ENCODE data around the gene CCN6. TPM values are rescaled to one million over a fixed set of nuclear protein-coding genes. Genes with fewer than 3 reads are reported as not detected.

CCN6 gene
- total RNA-seq, 1 experiment from 2014 or later, result not detected

DNA sequence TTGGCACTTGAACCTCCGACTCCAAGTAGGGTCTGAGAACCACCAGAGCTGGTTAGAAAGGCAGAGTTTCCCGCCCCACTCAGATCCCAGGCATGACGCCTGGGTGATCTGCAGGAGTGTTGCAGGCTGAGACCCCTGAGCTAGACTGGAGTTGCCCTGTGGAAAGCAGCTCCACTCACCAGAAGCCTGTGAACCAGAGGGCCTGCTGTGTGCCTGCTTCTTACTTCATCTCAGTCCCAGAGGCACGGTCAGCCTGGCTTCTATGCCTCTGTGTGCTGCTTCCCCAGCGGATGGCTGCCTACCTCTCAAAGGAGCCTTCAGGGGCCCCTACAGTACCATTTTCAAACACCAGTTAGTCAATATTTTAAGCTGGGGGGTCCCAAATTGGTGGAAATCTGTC is 15.6 kb upstream of the CCN6 start:
- H3K4me2 ChIP-seq (ENCODE audit: low read length), result peak overlapping the region; percentile 42; the same call in 1 of the 2 replicates
- intact Hi-C loops (cut with micrococcal nuclease), result no loop called here
- ChIA-PET CTCF (interaction anchor here (1.4 kb wide), 1 partner anchor 328 kb away, joined by 4 read pairs; no protein-coding TSS in a partner anchor), RAD21 (ENCODE audit: low non-redundant PET in 1 of 2, low total read pairs in 2 of 2, uncharacterized antibody in 2 of 2, unreplicated experiment in 2 of 2) (no interaction called here), POLR2A (no interaction called here)
- no peak overlapping the region for H3K9ac ChIP-seq (ENCODE audit: low read length)
- H3K36me3 ChIP-seq (ENCODE audit: control insufficient read depth in 1 of 2, insufficient read depth in 2 of 2, low read length in 2 of 2), result no peaks in the 10 kb centered on the region
- H3K27ac ChIP-seq (ENCODE audit: low read depth, low read length), result no peak overlapping the region
- H2AFZ ChIP-seq (ENCODE audit: low read depth, low read length, poor library complexity, severe bottlenecking), result peak overlapping the region; percentile 66
- peaks cover 0 to 13% of the 10 kb centered on the region in 2 experiments; a peak in 2 of 4 replicates for H3K4me1 ChIP-seq (ENCODE audit: control insufficient read depth in 1 of 2, insufficient read depth in 2 of 2, low read length in 2 of 2)
- H3K79me2 ChIP-seq (ENCODE audit: insufficient read depth, low read length), result no peaks in the 10 kb centered on the region
- ATAC-seq (no peak), DNase-seq (ENCODE audit: low read depth, low spot score) (no peak)
- H4K20me1 ChIP-seq (ENCODE audit: insufficient read depth), result no peaks in the 10 kb centered on the region
- H3K4me3 ChIP-seq (replicated peaks in 1 of 2; ENCODE audit: low read depth in 1 of 2, low read length in 2 of 2), result no peak overlapping the region
- H3K27me3 ChIP-seq (ENCODE audit: insufficient read depth, low read length), result 0 out of 2 replicates have a peak, but pooled peaks cover 4% of the 10 kb centered on the region
- H3K9me3 ChIP-seq (ENCODE audit: control insufficient read depth in 1 of 2, insufficient read depth in 1 of 2, low read depth in 1 of 2, low read length in 2 of 2), result no peaks in the 10 kb centered on the region
- no TSS peak for BruUV-seq (replicated peaks)
- TF ChIP-seq CBX3 (IDR thresholded peaks at IDR 0.05; ENCODE audit: low read depth) (no peak), ELF1 (IDR thresholded peaks at IDR 0.05; ENCODE audit: borderline replicate concordance, low read depth) (no peak), CEBPB (IDR thresholded peaks at IDR 0.05; ENCODE audit: low read depth) (no peak), SP1 (IDR thresholded peaks at IDR 0.05; ENCODE audit: low read depth) (no peak), RAD21 (IDR thresholded peaks at IDR 0.05; ENCODE audit: low read depth) (no peak), FOSL1 (IDR thresholded peaks at IDR 0.05; ENCODE audit: low read depth) (no peak), ZNF274 (IDR thresholded peaks at IDR 0.05; ENCODE audit: low read depth, low read length) (no peak), POLR2AphosphoS5 (IDR thresholded peaks at IDR 0.05; ENCODE audit: low read depth, low read length) (no peak)
- no peaks in the 10 kb centered on the region for H3K9me2 ChIP-seq (ENCODE audit: insufficient read depth)

- Histone ChIP-seq H3K27ac (ENCODE audit: low read depth, low read length) (no peak overlapping the region), H3K4me2 (ENCODE audit: low read length) (no peak overlapping the region), H4K20me1 (ENCODE audit: insufficient read depth) (no peaks in the 10 kb centered on the region), H3K4me1 (ENCODE audit: control insufficient read depth in 1 of 2, insufficient read depth in 2 of 2, low read length in 2 of 2) (peaks cover 0 to 13% of the 10 kb centered on the region in 2 experiments; a peak in 2 of 4 replicates), H3K4me3 (replicated peaks in 1 of 2; ENCODE audit: low read depth in 1 of 2, low read length in 2 of 2) (no peak overlapping the region), H3K79me2 (ENCODE audit: insufficient read depth, low read length) (no peaks in the 10 kb centered on the region), H3K9me2 (ENCODE audit: insufficient read depth) (no peaks in the 10 kb centered on the region), H3K36me3 (ENCODE audit: control insufficient read depth in 1 of 2, insufficient read depth in 2 of 2, low read length in 2 of 2) (no peaks in the 10 kb centered on the region), H3K9me3 (ENCODE audit: control insufficient read depth in 1 of 2, insufficient read depth in 1 of 2, low read depth in 1 of 2, low read length in 2 of 2) (no peaks in the 10 kb centered on the region), H2AFZ (ENCODE audit: low read depth, low read length, poor library complexity, severe bottlenecking) (peak overlapping the region; percentile 66), H3K9ac (ENCODE audit: low read length) (no peak overlapping the region), H3K27me3 (ENCODE audit: insufficient read depth, low read length) (no peaks in the 10 kb centered on the region)
- ATAC-seq, result no peak
- ChIA-PET POLR2A (no interaction called here), RAD21 (ENCODE audit: low non-redundant PET in 1 of 2, low total read pairs in 2 of 2, uncharacterized antibody in 2 of 2, unreplicated experiment in 2 of 2) (no interaction called here), CTCF (interaction anchor here (1.0 to 1.4 kb wide), 2 partner anchors 329 kb away, joined by 3 to 4 read pairs; no protein-coding TSS in a partner anchor)
- DNase-seq (ENCODE audit: low read depth, low spot score), result no peak
- BruUV-seq (replicated peaks), result no TSS peak
- TF ChIP-seq CEBPB (IDR thresholded peaks at IDR 0.05; ENCODE audit: low read depth), result no peak
- intact Hi-C loops (cut with micrococcal nuclease), result no loop called here
These were observed 15.0 kb upstream of the CCN6 start for GRCh38 chr6:112038756-112039430.

All from HCT116 (cell line).